SK-N-DZ (cell line): ENCODE results near the gene METTL25B.
A peak's percentile ranks its signal among the peaks of the same experiment; 100 is the strongest.
"Not testable (repeated sequence)": the region's sequence is repeated elsewhere in the genome, so short reads cannot be mapped to it uniquely, and the experiment has no call there.

Experiments used
- DNase-seq: peaks from one replicate; pipeline ENCODE4 v3.0.0-alpha.2; 2015; ENCODE audit warnings: low spot score

Gene METTL25B

DNA sequence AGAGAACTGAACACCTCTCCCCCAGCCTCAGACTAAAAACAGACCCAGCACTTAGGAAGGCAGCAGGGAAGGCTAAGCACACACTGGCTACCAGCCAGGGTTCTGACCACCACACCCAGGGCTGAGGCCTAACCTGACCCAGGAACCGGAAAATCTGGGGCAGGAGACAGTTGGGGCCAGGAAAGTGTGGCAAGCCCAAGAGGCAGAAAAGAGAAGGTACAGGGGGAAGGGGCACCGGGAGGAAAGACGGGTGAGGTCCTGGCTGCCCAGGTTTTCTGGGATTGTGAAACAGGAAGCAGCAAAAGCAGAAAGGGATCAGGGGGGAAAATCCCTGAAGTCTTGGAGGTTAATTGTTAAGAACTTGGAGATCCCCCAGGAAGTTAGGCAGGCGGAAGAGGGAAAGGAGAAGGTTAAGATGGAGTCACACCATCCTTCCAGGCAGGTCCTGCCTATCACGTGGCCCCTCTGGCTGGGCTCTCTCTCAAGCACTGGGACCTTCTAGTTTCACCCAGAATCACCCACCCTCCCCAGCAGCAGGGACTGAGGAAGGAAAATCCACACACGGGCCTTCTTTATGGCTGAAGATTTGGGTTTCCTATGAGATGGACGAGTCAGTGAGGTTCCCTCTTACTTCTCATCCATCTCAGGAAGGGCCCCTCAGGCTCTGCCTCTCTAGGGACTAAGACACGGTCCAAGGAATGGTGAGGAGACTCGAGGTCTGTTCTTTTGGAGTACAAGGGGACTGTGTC is 20.6 kb downstream of the METTL25B start:
- no peak for DNase-seq

DNA sequence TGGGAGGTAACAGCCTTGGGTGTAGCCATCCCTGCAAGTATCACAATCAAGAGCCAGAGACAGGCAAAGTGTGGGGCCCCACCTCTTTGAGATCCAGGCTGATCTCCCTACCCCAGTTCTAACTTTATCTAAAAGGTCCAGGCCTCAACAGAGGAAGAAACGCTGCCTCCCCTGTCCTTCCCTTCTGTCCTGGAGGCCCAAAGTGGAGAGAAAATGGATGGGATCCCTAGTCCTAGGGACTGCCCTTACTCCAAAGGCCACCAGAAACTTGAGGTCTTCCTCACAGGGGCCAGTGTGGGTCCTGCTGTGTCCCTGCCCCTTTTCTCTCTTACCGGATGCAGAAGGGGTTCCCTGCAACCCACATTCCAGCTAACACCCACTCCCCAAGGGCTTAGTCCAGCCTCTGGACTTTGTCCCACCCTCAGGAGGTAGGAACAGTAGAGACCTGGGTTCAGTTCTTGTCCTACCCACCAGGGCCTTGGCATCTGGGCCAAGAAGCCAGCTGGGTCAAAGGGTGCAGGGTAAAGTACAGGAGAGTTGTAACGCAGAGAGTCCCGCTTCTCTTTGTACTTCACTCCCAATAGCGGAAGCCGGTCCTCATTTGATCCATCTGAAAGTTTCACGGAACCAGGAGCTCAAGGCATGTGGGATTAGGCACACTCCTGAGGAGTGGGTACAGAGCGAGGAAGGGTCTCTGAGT is 21.3 kb downstream of the METTL25B start:
- no peak for DNase-seq

DNA sequence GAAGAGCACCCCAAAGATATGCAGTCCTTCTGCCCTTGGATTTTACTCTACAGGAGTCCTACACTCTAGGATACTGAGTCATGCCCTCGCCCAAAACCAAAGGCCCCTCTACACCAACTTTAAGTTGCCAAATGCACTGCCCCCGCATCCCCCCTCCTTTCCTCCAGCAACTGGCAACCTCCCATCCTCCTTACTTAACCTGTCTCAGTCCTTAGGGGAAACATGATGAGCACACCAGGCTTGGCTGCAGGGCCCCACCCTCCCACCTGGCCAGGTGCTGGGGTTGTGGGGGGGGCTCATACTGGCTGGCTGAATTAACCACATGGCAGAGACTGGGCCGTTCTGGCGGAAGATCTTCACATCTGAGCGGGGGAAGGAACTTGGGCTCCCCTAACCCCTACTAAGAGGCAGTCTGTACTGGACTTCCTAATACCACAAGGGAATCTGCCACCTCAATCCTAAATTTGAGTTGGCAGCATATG is 22.0 kb downstream of the METTL25B start:
- DNase-seq: no peak

DNA sequence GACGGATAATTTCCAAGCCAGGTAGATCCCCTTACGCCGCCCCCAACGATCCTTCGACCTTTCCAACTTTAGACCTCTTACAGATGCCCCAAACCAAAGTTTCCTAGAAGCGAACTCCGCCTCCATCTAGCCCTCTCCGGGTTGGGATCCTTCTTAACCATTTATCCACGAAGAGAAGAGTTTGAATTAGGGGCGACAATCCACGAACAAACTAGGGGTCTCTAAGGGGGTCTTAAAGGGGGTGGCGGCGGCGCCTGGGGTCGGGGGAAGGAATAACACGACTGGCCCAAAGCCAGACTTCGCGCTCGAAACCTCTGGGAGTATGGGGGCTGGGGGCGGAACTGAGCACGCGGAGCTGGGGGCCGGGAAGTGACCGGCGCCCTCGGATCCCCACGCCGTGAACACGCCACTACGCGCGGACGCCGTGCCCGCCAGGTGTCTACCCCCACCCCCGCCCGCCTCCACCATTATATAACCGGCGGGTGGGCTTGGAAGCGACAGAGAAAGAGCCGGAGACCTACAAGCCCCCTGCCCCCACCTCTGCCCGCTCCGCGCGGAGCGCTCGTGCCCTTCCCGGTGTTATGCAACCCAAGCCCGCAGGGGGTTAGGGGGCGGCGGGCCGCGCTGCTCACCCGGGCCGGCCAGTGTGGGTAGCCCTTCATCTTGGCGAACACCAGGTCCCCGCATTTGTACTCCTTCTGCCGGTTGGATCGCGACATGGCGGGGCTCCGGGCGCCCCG is 22.6 kb downstream of the METTL25B start:
- DNase-seq: no peak

DNA sequence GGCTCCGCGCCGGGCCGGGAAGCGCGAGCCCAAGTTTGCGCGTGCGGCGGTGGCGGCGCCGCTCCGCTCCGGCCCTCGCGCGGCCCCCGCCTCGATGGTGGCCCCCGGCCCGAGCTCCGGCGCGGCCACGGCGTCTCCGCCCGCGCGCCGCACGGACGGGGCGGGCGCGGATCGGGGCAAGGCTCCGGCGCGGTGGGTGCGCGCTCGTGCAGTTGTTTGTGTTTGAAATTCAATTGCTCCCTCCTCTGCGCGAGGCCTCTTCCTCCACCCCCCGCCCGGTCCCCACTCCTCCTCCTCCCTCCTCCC is 23.1 kb downstream of the METTL25B start, which contains the start of gene HDGF:
HDGF (minus strand) TSS at position 225 of the 306 bp plus-strand sequence. CDS start 246 bp downstream, outside the sequence.
- no peak for DNase-seq

DNA sequence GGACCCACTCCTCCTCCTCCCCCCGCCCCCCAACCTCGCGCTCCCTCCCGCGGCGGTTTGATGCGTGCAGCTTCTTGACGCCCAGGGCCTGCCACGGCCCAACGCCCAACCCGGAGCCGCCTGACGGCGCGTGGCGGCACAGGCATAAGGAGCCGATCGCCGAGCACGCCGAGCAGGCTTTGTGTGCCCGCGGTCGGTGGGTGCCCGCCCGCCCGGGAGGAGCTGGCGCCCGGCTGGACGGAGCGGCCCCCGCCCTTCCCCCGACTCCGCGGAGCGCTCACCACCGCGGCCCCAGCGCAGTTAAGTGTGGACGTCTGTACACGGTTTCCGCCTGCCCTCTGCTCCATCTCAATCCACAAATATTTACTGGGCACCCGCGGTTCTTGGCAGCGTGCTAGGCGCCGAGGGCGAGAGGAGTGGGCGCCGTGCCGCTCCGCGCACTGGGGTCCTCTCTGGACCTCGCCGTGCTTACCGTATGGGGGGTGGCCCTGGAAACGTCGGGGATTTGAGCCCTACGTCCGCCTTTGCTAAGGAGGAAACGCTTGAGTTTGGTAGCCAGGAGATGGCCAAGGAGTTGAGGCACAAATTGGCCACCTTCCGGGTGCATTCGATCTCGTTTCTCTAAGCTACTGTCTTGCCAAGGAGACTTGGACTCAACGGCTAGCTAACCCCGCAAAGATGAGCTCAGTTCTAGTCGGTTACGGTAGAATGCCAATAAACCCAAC is 23.6 kb downstream of the METTL25B start:
- DNase-seq: peak; percentile 96

DNA sequence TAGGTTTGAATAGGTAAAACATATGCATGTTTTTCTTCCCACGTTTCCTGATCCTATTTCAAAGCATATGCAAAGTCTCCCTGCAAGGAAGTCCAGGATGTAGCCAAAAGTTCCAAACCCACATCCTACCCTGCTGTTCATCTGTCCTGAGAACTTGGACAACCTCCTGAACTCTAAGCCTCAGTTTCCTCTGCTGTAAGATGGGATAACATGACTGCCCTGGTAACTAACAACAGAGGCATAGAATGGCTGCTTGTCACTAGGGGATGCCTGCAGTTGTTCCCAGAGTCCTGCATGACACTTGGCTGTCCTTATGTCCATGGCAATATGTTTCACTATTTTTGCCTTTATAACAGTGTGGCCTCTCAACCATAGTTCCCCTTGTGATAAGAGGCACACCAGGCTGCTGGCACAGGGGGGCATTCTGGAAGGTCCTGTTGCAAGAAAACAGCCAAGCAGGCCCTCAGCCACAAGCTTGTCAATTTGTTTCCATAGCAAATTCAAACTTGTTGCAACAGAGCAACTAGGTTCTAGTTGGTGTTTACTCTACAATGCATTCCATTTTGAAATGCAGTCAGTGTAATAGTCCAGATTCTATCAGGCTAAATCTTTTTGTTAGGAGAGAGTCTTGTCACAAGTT is 24.7 kb downstream of the METTL25B start:
- no peak for DNase-seq

DNA sequence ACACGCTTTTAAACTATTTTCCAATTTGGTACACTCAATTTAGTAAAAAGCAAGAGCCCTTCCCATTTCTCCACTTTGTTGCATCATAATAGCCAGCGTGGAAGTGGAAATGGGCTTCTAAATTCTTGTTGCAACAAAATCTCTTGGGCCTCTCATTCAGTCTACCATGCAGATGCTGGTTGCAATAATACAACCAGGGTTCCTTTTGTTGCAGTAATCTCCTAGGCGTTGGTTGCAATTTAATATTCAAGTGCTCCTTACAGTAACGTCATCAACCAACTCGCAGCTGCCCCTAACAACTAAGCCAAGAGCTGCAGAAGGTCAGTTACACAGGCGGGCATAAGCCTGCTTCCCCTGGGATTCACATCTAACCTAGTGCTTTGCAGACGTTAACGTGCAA is 25.9 kb downstream of the METTL25B start:
- DNase-seq: no peak

DNA sequence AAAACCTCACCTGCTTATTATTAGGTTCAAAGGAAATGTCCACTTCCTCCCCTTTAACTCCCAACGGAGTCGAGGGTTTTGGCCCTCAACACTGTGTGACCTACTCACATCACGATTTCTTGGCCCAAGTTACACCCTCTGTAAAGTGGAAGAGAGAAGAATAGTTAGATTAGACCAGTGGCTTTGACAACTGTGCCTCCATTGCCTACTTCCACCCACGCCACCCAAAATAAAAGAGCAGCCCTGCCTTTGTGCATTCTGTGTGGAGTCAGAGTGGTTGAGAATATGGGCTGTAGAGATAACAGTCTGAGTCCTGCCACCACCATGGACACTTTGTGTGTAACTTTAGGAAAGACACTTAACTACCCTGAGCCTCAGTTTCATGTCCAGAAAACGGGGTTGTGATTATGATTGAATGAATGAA is 27.3 kb downstream of the METTL25B start:
- DNase-seq: no peak

DNA sequence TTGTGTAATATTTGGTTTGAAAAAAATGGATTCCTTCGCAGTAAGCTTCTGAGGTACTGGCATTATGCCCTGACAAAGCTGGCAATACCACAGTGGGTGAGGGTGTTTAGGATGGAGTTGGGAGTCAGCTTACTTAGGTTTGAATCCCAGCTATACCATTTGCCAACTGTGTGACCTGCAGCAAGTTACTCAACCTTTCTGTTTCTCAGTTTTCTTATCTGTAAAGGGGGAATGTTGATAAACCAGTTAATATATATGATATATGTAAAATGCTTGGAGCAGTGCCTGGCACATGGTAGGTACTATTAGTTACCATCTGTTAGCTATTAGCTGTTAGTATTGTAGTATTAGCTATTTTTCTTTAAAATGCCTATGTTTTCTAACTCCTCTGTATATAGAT is 28.1 kb downstream of the METTL25B start:
- DNase-seq: no peak

DNA sequence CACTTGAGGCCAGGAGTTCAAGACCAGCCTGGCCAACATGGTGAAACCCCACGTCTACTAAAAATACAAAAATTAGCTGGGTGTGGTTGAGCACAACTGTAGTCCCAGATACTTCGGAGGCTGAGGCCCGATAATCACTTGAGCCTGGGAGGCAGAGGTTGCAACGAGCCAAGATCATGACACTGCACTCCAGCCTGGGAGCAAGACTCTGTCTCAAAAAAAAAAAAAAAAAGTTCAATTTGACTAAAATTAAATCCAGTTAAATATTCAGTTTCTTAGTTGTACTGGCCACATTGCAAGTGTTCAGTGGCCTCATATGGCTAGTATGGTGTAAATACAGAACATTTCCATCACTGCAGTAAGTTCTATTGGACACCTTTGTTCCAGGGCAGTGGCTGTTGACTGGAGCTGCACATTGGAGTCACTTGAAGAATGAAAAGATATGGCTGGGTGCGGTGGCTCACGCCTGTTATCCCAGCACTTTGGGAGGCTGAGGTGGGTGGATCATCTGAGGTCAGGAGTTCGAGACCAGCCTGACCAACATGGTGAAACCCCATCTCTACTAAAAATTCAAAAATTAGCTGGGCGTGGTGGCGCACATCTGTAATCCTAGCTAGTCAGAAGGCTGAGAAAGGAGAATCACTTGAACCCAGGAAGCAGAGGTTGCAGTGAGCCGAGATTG is 29.4 kb downstream of the METTL25B start:
- not testable (repeated sequence) for DNase-seq

DNA sequence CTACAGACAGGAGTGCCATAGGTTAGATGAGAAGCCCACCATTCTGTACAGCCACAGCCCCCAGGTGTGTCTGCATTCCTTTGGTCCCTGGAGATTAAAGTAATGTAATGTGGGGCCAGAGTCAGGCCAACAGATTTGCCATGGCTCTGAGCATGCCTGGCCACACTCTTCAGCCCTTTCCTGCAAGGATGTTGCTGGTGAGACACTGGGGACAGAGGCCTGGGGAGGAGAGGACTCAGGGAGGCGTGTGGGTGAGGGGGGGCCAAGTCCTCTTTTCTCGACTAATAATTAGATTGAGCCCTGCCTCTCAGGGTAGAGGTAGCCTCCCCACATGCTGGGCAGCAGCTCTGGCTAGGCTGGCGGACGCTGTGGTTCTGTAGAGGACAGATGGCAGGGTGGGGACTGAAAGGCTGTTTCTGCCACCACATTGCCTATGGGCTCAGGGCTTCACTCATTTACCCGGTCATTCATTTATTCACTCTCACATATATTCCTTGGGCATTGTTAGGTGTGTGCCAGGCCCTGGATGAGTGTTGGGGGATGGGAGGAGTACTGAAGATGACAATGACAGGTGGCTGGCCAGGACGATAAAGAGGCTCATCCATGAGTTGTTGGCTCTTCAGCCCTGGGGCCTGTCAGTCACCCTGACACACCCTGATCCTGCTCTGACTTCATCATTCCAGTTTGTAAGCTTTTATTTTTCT is 32.0 kb downstream of the METTL25B start:
- no peak for DNase-seq

DNA sequence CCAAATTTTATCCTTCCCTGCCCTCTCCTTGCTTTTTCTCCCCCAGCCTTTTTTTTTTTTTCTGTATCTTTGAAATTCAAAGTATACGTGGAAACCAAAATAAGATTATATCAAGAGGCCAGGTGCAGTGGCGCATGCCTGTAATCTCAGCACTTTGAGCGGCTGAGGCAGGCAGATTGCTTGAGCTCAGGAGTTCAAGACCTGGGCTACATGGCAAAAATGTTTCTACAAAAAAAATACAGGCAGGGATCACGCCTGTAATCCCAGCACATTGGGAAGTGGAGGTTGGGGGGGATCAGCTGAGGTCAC is 32.5 kb downstream of the METTL25B start:
- DNase-seq: no peak

DNA sequence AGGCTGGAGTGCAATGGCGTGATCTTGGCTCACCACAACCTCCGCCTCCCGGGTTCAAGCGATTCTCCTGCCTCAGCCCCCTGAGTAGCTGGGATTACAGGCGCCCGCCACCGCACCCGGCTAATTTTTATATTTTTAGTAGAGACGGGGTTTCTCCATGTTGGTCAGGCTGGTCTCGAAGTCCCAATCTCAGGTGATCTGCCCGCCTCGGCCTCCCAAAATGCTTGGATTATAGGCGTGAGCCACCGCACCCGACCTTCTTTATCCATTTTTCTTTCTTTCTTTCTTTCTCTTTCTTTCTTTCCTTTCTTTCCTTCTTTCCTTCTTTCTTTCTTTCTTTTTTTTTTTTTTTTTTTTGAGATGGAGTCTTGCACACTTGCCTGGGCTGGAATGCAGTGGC is 36.9 kb downstream of the METTL25B start:
- not testable (repeated sequence) for DNase-seq

DNA sequence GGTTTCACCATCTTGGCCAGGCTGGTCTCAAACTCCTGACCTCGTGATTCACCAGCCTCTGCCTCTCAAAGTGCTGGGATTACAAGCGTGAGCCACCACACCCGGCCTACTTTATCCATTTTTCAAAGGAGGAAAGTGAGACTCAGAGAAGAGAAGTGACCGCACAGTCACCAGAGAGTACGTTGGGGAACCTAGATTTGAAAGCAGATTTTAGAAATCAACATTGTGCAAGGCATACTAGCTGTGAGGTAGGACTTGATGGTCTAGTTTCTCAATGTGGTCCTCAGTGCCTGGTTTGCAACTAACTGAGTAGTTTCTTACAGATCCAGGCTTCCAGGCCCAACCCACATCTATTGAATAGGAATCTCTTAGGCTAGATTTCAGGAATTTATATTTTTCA is 37.4 kb downstream of the METTL25B start:
- DNase-seq: no peak

DNA sequence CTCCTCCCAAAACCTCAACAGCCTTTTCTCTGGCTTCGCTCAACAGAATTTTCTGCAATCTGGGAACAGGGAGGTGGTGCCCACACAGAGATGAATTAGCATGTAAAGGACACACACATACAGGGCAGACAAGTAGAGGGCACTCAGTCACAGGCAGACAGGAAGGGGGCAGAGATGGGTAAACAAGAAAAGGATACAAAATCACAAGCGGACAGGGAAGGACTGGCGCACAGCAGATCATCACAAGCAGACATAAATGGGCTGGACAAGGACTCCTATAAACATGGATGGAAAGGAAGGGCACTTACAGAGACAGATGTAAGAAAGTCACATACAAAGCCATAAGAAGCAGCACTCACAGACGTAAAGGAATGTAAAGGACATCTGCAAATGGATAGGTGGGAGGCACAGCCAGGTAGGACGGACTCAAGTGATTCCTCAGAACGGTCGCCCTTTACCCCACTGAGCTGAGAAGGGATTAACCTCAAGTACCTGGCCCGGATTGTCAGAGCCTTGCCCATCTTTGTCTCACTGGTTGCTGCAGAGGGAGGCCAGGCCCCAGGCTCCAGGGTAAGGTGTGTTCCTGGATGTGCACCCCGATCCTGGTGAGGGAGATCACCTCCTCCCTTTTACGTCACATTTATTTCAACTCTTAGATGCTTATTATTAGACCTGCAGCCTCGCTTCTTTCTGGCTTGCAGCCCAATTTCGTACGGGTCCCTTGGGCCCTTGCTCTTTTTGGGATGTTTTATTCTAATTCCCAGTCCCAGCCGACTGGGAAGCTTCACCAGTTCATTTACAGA is 38.2 kb downstream of the METTL25B start:
- no peak for DNase-seq

DNA sequence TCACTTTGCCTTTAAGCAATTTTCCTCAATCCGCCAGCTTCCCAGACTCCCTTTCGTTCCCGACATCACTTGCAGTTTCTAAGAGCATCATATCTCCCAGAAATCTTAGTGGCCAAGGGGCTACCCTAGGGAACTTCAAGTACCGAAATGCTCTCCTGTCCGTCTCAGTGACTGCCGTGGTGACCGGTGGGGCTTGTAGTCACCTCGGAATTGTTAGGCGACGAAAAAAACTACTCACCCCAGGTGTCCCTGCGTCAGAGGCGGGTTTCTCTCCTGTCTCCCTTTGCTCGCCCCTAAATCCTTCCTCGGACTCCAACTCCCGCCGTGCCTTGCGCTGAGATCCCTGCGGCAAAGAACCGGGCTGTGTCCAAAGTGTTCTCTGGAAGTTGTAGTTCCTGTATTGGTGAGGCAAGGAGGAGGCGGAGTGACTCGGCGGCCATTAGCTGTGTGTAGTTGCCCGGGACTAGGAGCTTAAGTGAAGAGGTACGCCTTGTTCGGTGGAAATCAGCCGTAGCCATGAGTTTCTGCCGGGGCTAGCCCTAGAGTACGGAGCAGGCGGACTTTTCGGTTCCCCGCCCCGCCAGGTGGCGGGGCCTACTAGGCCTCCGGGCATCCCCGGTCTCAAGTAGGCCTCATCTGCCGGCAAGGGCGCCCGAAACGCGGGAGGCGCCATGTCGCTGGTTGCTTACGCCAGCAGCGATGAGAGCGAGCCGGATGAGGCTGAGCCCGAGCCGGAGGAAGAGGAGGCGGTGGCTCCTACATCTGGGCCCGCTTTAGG is 39.0 kb downstream of the METTL25B start, which contains the start of gene PRCC:
PRCC (plus strand) TSS at position 435 of the 778 bp plus-strand sequence; CDS start at position 672, 237 bp downstream.
- DNase-seq: peak; percentile 100

DNA sequence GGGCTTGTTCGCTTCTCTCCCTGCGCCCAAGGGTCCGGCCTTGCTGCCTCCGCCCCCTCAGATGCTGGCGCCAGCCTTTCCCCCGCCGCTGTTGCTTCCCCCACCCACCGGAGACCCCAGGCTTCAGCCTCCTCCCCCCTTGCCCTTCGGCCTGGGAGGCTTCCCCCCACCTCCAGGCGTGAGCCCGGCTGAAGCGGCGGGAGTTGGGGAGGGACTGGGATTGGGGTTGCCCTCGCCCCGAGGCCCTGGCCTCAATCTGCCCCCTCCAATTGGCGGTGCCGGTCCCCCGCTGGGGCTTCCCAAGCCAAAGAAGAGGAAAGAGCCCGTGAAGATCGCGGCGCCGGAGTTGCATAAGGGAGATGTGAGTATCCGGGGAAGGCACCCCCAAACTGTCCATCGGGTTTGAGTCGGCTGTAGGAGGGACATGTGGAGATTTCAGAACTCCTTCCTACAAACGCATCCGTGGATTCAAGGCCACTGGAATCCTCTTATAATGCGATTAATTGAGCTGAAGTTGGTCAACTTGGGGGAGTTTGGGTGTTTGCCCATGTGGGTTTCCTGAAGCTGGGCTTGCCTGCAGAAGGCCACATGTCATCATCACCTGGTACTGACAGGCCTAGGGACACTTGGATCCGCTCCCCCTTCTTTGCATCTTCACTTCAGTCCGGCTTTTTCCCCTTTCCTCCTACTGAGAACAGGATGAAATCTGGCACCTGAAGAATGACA is 39.8 kb downstream of the METTL25B start:
- no peak for DNase-seq
